GM18861 (cell line): ENCODE data around the gene BCKDK.
"Not testable (repeated sequence)": the region's sequence is repeated elsewhere in the genome, so short reads cannot be mapped to it uniquely, and the experiment has no call there.

ENCODE experiments used
- ATAC-seq: cut with Tn5 transposase; IDR thresholded peaks from one replicate; pipeline ENCODE4 v1.9.1; 2021; ENCODE audit not compliant: unreplicated experiment

The BCKDK gene

DNA sequence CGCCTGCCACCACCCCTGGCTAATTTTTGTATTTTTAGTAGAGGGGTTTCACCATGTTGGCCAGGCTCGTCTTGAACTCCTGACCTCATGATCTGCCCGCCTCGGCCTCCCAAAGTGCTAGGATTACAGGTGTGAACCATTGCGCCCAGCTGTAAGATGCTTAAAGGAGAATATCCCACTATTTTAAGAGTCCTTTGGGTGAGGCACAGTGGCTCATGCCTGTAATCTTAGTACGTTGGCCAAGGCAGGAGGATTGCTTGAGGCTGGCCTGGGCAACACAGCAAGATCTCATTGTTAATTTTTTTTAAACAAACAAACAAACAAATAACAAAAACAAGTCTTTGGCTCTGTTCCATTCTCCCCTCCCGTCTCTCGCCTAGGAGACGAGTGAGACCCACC is 32.9 kb downstream of the BCKDK start:
- ATAC-seq, result not testable (repeated sequence)

DNA sequence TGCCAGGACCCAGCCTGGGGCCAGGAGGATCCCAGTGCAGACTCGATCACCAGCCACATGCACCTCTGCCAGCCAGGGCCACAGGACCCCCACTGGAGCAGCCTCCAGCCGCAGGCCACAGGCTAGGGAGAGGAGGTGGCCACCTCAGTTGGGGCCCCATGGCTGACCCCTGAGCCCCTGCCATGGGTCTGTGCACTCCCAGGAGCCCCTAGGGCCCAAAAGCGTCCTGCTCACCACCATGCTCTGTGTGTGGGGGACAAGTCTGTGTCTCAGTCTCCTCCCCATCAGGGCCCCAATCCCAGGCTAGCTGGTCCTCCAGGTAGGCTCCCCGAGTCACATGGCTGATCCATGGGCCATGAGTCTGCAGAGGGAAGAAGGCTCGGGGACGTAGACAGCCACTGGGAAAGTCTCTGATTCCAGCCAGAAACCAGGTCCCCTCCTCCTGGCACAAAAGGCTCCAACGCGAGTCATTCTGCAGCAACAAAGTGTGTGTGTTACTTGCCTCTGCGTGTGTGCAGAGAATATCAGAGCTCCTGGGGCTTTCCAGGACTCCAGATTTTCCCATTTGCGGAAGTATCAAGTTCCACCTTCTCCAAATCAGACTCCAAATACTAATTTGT is 33.4 kb downstream of the BCKDK start:
- ATAC-seq, result no peak

- peak; percentile 80 for ATAC-seq
These were observed 34.2 kb downstream of the BCKDK start for GRCh38 chr16:31142109-31143010.

DNA sequence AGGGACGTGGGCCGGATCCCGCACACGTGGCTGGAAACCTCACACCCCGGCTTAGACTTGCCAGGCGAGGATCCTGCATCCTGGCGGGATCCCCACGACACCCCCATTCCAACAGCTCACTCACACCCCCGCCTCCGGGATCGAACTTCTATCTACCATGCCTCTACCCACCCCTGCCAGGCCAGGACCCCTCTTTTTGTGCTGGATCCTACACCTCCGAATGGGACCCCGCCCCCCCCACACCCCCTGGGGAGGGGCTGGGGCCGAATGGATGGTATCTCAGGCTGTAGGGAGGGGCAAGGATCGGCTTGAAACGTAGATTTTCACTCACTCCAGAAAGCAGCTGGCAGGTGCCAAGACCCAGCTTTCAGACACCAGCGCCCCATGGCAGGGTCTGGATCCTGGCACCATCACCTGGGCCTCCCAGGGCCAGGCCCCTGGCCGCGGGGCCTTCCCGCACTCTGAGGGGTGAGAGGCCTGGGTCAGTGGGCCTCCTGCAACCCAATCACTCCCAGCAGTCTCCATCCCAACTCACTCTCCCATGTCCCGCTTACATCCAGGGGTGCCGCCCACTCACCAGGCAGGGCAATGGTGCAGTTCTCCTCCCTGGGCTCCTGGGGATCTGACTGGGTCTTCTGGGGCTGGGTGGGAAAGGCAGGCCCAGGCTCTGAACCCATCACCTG is 35.0 kb downstream of the BCKDK start:
- no peak for ATAC-seq

DNA sequence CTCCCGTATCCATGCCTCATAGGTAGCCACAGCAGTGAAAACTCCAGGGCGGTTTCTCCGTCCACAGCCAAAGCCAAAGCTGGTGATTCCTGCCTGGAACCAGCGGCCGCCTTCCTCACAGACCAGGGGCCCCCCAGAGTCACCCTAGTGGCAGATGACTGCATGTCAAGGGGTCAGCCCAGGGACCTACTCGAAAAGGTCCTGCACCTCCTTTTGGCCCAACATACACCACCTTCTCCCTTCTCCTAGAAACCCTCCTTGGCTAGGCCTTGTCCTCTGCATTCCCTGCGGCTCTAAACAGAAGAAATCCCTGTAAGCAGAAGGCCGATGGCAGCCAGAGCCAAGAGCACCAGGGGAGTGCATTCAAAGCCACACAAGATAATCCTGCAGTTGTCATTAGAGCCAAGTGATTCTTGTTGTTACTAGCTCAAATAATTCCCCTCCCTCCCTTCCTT is 35.5 kb downstream of the BCKDK start:
- no peak for ATAC-seq

GRCh38 chr16:31144418-31144817 is 36.2 kb downstream of the BCKDK start:
- not testable (repeated sequence) for ATAC-seq

DNA sequence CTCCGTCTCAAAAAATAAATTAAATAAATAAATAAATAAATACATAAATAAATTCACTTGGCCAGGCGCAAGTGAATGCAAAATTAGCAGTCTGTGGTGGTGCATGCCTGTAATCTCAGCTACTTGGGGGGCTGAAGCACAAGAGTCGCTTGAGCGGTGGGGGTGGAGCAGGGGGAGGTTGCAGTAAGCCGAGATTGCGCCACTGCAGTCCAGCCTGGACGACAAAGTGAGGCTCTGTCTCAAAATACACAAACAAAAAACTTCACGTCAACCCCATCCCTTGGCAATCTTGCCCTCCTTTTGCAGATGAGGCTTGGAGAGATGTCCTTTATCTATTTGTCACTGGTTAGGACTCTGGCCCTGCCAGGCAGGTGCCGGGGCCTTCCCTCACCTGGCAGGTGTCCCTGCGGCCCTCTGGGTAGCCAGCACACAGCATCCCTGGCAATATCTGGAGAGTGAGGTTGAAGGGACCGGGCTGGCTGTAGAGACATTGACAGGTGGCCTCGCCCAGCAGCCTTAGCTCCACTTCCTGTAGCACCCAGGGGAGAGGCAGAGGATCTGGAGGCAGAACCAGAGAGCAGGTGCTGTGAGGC is 37.3 kb downstream of the BCKDK start:
- no peak for ATAC-seq

DNA sequence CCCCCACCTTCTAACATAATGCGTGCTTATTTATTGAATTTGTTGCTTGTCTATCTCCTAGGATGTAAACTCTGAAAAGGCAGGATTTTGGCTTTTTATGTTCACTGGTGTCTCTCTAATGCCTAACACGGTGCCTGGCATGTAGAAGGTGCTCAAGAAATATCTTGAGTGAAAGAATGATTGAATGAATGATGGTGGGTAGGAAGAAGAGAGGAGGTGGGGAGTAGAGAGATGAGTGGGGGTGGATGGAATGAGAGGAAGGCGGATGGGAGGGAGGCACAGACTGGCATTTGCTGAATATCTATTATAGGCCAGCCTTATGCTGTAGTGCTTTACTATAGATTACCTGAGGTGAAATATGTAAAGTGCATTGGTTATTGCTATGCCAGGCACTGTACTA is 39.4 kb downstream of the BCKDK start:
- no peak for ATAC-seq

GRCh38 chr16:31148281-31148728 is 40.1 kb downstream of the BCKDK start:
- no peak for ATAC-seq

- no peak for ATAC-seq
These were observed 40.7 kb downstream of the BCKDK start for GRCh38 chr16:31148896-31149295.

DNA sequence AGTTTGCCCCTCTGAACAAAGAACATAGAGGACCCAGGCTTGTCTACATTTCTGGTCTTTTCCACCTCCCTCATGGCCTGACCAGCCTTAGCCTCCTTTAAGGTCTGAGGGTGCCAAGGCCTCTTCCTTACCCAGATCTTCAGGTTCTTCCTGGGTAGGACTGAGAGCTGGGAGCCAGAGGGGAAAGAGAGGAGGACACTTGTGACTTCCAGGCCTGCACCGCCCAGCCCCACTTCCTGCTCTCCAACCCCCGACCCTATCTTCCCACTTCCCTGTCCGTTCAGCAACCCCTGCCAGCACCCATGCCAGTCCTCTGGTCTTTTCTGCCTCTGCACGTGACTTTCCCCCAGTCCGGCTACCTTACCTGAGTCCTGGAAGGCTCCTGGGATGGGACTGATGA is 41.1 kb downstream of the BCKDK start:
- ATAC-seq, result no peak

DNA sequence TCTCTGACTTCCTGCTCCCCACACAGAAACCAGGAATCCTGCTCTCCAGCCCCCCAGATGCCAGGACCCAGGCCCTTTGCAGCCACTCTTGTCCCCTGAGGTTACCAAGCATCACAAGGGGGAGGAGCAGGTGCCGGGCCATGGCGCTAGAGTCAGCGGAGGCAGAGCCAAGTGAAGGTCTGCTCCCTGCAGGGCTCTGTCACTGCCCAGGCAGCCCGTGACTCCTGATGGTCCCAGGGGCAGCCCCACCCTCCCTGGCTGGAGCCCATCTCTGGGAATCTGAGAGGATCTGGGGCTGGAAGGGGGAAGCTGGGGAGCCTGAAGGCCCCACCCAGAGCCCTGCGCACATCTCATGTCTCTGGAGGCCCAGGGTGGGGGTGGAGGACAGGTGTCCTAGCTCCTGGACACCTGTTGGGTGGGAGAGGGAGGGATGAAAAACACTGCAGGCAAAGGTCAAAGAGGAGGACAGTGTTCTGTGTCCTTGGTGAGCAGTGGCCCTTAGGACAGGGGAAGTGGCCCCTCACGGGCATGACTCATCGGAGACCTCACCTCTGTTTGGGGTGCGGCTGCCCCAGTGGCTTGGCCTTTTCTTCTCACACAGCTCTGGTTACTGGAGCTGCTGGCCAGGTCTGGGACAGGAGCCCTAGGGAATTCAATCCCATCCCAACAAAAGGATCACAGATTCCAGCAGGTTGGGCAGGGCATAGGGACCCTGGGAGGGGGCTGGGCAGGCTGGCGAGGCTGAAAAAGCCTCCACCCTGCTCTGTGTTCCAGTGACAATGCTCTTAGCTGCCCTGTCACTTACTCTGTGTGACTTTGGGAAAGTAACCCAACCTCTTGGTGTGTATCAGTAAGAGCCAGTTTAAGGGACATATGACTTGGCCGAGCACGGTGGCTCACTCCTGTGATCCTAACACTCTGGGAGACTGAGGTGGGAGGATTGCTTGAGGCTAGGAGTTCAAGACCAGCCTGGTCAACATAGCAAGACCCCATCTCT is 42.0 kb downstream of the BCKDK start, which contains the start of gene PRSS36:
Gene PRSS36 (minus strand): TSS at position 173 of the 997 bp plus-strand sequence. CDS start 31 bp downstream, at position 142.
- no peak for ATAC-seq

- ATAC-seq, result not testable (repeated sequence)
These were observed 42.8 kb downstream of the BCKDK start for GRCh38 chr16:31150976-31151375.

DNA sequence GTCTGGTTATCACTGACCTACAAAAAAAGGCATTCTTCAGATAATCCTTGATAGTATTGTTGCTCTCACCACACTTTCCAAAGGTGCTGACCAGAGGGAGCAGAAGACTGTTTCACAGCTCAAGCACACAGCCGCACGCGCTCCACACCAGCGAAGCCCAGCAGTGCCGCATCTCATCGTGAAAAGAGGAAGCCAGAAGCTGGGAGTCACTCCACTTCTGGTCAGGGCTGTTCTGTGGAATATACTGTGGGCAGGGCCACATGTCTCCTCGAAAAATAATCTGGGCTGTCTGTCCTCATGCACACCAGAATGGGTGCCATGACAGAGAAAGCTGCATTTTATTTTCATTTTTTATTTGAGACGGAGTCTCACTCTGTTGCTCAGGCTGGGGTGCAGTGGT is 49.0 kb downstream of the BCKDK start:
- ATAC-seq, result no peak
